H1 (cell line): ENCODE data around the gene FRMD3. TPM values are rescaled to one million over a fixed set of nuclear protein-coding genes. Genes with fewer than 3 reads are reported as not detected.

ENCODE experiments used
- CREB1 ChIP-seq: IDR thresholded peaks from 2 replicates; pipeline ENCODE4 v1.6.1; 2012; ENCODE audit warnings: inconsistent platforms
- GABPA ChIP-seq: IDR thresholded peaks from 2 replicates; pipeline ENCODE4 v1.6.1; 2011; ENCODE audit warnings: mild to moderate bottlenecking, low read length, moderate library complexity, borderline replicate concordance; ENCODE audit not compliant: insufficient read depth
- KDM1A ChIP-seq: fragments of 200-600, 300-600 bp; sonication (generic); IDR thresholded peaks from 2 replicates; pipeline ENCODE4 v1.7.1; 2016; ENCODE audit warnings: mild to moderate bottlenecking, low read length, borderline replicate concordance
- PHF8 ChIP-seq: fragments of 200-600 bp; sonication (generic); conservative IDR thresholded peaks from 2 replicates; pipeline ENCODE4 v1.7.1; 2012; ENCODE audit warnings: low read depth, mild to moderate bottlenecking, inconsistent platforms, low read length, moderate library complexity
- POU5F1 ChIP-seq: IDR thresholded peaks from 2 replicates; pipeline ENCODE4 v1.6.1; 2011; ENCODE audit warnings: low read depth, mild to moderate bottlenecking, low read length, moderate library complexity
- RBBP5 ChIP-seq: IDR thresholded peaks from 2 replicates; pipeline ENCODE4 v1.7.1; 2012; ENCODE audit warnings: low read depth, mild to moderate bottlenecking, inconsistent platforms, low read length, moderate library complexity, borderline replicate concordance
- TAF1 ChIP-seq: IDR thresholded peaks from 2 replicates; pipeline ENCODE4 v1.6.1; 2011; ENCODE audit warnings: mild to moderate bottlenecking, low read depth, low read length
- polyA plus RNA-seq, 7 experiments: library from polyadenylated mRNA; depleted of rRNA in 3 of 7; stranded (reverse) in 5 of 7; unstranded in 2 of 7; fragments of >200 nt in 5 of 7; fragments of 200-250 nt in 2 of 7; gene quantifications; 1 replicate in 5 of 7; 2 replicates in 1 of 7; 4 replicates in 1 of 7; pipeline versions ENCODE4 v1.2.1 to v1.2.3, GENCODE V29; 2011 to 2013; ENCODE audit warnings: missing spikeins in 2 of 7, mixed read lengths in 2 of 7
- total RNA-seq: library from RNA; stranded (reverse); fragmentation: NEBNext Ultra II Directional; extraction: Animal tissue kit (Norgen Biotek cat#: 25700); gene quantifications from 2 replicates; pipeline ENCODE4 v1.2.1, GENCODE V29; 2021
- TF ChIP-seq, protein P1 (sequence below): fragments of 300-600 bp; sonication (generic); IDR thresholded peaks from 2 replicates; pipeline ENCODE4 v1.7.1; 2012; ENCODE audit warnings: low read length, moderate library complexity, mild to moderate bottlenecking, inconsistent platforms; ENCODE audit not compliant: insufficient replicate concordance
- TF ChIP-seq, protein P2 (sequence below): IDR thresholded peaks from 2 replicates; pipeline ENCODE4 v1.6.1; 2012; ENCODE audit warnings: inconsistent platforms

Gene FRMD3
- total and polyA plus RNA-seq, 2 of the 8 experiments (the other 6 are each of a cell fraction or from before 2014, with no cell fraction given): 0.15 to 1.4 TPM

DNA sequence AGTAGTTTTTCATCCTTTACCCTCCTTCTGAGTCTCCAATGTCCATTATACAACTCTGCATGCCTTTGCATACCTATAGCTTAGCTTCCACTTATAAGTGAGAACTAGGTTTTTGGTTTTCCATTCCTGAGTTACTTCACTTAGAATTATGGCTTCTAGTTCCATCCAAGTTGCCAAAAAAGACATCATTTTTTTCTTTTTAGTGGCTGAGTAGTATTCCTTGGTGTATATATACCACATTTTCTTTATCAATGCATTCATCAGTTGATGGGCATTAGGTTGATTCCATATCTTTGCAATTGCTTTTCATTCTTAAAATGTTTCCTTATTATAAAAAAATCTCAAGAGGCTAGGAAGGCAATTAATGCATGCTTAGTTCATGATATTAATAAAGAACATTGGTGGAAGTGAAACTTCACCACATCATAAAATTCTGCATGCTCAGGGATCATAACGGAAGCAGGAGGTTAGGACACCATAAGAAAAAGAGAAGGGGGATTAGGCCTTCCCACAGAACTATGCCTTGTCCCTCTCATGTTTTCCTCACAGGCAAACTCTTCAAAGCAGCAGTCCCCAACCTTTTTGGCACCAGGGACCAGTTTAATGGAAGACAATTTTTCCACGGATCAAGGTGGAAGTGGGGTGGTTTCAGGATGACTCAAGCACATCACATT is 105.2 kb downstream of the FRMD3 start (continued):
- TF ChIP-seq, protein P1, sequence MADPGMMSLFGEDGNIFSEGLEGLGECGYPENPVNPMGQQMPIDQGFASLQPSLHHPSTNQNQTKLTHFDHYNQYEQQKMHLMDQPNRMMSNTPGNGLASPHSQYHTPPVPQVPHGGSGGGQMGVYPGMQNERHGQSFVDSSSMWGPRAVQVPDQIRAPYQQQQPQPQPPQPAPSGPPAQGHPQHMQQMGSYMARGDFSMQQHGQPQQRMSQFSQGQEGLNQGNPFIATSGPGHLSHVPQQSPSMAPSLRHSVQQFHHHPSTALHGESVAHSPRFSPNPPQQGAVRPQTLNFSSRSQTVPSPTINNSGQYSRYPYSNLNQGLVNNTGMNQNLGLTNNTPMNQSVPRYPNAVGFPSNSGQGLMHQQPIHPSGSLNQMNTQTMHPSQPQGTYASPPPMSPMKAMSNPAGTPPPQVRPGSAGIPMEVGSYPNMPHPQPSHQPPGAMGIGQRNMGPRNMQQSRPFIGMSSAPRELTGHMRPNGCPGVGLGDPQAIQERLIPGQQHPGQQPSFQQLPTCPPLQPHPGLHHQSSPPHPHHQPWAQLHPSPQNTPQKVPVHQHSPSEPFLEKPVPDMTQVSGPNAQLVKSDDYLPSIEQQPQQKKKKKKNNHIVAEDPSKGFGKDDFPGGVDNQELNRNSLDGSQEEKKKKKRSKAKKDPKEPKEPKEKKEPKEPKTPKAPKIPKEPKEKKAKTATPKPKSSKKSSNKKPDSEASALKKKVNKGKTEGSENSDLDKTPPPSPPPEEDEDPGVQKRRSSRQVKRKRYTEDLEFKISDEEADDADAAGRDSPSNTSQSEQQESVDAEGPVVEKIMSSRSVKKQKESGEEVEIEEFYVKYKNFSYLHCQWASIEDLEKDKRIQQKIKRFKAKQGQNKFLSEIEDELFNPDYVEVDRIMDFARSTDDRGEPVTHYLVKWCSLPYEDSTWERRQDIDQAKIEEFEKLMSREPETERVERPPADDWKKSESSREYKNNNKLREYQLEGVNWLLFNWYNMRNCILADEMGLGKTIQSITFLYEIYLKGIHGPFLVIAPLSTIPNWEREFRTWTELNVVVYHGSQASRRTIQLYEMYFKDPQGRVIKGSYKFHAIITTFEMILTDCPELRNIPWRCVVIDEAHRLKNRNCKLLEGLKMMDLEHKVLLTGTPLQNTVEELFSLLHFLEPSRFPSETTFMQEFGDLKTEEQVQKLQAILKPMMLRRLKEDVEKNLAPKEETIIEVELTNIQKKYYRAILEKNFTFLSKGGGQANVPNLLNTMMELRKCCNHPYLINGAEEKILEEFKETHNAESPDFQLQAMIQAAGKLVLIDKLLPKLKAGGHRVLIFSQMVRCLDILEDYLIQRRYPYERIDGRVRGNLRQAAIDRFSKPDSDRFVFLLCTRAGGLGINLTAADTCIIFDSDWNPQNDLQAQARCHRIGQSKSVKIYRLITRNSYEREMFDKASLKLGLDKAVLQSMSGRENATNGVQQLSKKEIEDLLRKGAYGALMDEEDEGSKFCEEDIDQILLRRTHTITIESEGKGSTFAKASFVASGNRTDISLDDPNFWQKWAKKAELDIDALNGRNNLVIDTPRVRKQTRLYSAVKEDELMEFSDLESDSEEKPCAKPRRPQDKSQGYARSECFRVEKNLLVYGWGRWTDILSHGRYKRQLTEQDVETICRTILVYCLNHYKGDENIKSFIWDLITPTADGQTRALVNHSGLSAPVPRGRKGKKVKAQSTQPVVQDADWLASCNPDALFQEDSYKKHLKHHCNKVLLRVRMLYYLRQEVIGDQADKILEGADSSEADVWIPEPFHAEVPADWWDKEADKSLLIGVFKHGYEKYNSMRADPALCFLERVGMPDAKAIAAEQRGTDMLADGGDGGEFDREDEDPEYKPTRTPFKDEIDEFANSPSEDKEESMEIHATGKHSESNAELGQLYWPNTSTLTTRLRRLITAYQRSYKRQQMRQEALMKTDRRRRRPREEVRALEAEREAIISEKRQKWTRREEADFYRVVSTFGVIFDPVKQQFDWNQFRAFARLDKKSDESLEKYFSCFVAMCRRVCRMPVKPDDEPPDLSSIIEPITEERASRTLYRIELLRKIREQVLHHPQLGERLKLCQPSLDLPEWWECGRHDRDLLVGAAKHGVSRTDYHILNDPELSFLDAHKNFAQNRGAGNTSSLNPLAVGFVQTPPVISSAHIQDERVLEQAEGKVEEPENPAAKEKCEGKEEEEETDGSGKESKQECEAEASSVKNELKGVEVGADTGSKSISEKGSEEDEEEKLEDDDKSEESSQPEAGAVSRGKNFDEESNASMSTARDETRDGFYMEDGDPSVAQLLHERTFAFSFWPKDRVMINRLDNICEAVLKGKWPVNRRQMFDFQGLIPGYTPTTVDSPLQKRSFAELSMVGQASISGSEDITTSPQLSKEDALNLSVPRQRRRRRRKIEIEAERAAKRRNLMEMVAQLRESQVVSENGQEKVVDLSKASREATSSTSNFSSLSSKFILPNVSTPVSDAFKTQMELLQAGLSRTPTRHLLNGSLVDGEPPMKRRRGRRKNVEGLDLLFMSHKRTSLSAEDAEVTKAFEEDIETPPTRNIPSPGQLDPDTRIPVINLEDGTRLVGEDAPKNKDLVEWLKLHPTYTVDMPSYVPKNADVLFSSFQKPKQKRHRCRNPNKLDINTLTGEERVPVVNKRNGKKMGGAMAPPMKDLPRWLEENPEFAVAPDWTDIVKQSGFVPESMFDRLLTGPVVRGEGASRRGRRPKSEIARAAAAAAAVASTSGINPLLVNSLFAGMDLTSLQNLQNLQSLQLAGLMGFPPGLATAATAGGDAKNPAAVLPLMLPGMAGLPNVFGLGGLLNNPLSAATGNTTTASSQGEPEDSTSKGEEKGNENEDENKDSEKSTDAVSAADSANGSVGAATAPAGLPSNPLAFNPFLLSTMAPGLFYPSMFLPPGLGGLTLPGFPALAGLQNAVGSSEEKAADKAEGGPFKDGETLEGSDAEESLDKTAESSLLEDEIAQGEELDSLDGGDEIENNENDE: no peak
- TF ChIP-seq KDM1A (no peak), TAF1 (no peak), GABPA (no peak), POU5F1 (no peak), RBBP5 (no peak), PHF8 (no peak), CREB1 (no peak)
- TF ChIP-seq, protein P2, sequence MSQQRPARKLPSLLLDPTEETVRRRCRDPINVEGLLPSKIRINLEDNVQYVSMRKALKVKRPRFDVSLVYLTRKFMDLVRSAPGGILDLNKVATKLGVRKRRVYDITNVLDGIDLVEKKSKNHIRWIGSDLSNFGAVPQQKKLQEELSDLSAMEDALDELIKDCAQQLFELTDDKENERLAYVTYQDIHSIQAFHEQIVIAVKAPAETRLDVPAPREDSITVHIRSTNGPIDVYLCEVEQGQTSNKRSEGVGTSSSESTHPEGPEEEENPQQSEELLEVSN: no peak
